HG03469 (cell line): ENCODE measurements around the gene CRX.
"Not testable (repeated sequence)": the region's sequence is repeated elsewhere in the genome, so short reads cannot be mapped to it uniquely, and the experiment has no call there.

Source experiments
- ATAC-seq: cut with Tn5 transposase; IDR thresholded peaks from one replicate; pipeline ENCODE4 v1.9.1; 2021; ENCODE audit warnings: mild to moderate bottlenecking, moderate library complexity, moderate number of reproducible peaks; ENCODE audit not compliant: unreplicated experiment

The CRX gene

DNA sequence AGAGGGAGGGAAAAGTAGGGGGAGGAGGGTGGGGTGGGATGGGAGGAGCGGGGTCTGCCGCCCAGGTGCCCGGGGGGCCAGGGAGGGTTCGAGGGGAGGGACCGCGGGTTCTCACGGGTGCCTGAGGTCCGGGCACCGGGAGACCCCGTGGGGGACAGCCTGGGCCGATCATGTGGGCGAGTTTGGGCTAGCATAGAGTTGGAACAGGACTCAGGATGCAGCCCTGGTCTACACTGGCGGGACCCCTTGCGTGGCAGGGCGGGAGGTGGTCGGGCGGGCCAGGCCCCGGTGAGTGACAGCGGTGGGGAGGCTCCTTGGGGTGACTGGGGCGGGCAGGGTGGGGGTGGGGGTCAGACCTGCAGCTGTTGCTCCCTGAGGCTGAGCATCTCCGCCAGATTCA, 18.6 kb upstream of the CRX start:
- not testable (repeated sequence) for ATAC-seq

DNA sequence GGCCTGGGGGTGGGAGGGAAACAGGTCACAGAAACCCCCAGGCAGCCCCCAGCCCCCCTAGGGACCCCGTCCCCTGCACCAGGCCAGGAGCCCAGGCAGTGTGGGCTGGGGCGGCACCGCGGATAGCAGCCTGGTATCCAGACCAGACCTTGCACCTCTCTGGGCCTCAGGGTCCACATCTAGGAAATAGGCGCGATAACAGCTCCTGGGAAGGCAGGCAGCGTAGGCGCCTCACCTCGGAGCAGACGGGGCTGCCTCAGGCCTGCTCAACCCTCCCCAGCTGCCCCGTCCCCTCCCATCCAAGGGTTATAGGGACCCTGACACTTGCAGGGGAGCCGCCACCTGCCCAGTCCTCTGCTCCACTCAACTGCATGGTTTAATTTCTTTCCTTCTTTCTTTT, 18.1 kb upstream of the CRX start:
- ATAC-seq: not testable (repeated sequence)

DNA sequence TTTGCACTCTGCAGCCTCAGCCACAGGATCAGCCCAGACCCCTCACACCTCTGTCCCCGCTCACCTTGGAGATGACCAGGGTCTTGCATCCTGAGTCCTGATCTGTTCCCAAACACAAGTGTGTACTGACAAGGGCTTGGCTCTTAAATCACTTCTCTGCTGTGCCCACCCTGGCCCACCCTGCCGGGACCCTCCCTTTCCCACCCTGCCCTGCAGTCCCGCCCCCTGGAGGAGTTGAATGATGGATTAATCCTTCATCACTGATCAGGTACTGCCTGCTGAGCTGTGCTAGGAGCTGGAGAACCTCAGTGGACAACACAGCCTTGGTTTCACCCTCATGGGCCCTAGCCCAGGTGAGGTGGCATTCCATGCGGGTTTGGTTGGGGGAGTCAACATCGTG, 17.3 kb upstream of the CRX start, which contains the start of gene TPRX1:
TSS of gene TPRX1 (minus strand) at position 101 of the 400 bp plus-strand sequence. CDS start at position 89, 12 bp downstream.
- not testable (repeated sequence) for ATAC-seq

- ATAC-seq: no peak
Measured at GRCh38 chr19:47805313-47805712, 16.4 kb upstream of the CRX start.

DNA sequence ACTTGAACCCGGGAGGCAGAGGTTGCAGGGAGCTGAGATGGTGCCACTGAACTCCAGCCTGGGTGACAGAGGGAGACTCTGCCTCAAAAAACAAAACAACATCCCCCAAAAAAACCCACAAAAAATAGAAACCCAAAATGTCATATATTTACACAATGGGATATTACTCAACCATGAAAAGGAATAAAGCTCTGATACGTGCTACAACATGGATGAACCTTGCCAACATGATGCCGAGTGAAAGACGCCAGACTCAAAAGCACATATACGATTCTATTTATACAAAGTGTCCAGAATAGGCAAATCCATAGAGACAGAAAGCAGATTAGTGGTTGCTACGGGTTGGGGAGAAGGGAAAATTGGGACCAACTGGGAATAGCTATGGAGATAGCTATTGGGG, 15.3 kb upstream of the CRX start:
- no peak for ATAC-seq

- no peak for ATAC-seq
Measured at GRCh38 chr19:47813304-47813994, 8.3 kb upstream of the CRX start.

- no peak for ATAC-seq
Measured at GRCh38 chr19:47813995-47814328, 7.8 kb upstream of the CRX start.

- not testable (repeated sequence) for ATAC-seq
Measured at GRCh38 chr19:47816270-47816669, 5.5 kb upstream of the CRX start.

- ATAC-seq: not testable (repeated sequence)
Measured at GRCh38 chr19:47818221-47818620, 3.5 kb upstream of the CRX start.

DNA sequence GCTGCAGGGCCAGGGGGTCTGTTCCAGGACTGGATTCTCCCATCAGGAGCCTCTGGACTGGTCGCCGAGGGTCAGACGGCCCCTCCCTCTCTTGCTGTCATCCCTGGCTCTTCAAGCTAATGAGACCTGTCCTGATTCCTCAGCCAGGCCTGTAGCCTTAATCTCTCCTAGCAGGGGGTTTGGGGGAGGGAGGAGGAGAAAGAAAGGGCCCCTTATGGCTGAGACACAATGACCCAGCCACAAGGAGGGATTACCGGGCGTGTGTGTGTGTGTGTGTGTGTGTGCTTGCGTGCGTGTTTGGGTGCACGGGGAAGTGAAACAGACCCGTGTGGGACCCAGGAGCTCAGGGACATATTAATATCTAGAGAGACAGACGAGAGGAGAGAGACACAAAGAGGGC, 1.9 kb upstream of the CRX start:
- no peak for ATAC-seq

DNA sequence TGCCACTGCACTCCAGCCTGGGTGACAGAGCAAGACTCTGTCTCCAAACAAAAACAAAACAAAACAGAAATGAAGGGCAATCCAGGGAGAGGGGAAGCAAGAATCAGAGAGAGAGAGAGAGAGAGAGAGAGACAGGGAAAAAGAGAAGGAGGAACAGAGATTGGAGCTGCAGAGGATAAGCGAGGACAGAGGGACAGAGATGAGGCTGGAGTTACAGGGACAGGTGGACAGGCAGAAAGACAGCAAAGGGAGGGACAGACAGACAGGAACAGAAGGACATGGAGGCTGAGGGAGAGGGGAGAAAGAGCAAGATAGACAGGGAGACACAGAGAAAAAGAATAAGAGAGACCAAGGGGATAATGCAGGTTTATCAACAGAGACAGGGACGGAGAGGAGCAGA, 1.3 kb upstream of the CRX start:
- no peak for ATAC-seq

- no peak for ATAC-seq
Measured at GRCh38 chr19:47824396-47824795, 2.7 kb downstream of the CRX start.

GRCh38 chr19:47826800-47827199, 5.1 kb downstream of the CRX start:
- no peak for ATAC-seq

- ATAC-seq: no peak
Measured at GRCh38 chr19:47832723-47833122, 11.0 kb downstream of the CRX start.

DNA sequence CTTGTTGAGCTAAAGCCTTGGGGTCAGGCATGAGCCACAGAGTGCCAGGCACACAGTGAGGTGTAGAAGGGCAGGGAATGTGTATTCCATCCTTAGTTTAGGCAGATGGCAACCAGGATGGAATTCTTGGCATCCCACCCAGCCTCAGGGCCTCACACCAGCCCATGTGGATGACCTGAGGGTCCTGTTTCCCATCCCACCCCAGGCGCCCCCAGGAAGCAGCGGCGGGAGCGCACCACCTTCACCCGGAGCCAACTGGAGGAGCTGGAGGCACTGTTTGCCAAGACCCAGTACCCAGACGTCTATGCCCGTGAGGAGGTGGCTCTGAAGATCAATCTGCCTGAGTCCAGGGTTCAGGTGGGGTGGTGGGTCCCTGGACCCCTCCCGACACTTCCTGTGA, 14.3 kb downstream of the CRX start:
- no peak for ATAC-seq

DNA sequence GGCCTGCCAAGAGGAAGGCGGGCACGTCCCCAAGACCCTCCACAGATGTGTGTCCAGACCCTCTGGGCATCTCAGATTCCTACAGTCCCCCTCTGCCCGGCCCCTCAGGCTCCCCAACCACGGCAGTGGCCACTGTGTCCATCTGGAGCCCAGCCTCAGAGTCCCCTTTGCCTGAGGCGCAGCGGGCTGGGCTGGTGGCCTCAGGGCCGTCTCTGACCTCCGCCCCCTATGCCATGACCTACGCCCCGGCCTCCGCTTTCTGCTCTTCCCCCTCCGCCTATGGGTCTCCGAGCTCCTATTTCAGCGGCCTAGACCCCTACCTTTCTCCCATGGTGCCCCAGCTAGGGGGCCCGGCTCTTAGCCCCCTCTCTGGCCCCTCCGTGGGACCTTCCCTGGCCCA, 17.7 kb downstream of the CRX start:
- ATAC-seq: no peak

DNA sequence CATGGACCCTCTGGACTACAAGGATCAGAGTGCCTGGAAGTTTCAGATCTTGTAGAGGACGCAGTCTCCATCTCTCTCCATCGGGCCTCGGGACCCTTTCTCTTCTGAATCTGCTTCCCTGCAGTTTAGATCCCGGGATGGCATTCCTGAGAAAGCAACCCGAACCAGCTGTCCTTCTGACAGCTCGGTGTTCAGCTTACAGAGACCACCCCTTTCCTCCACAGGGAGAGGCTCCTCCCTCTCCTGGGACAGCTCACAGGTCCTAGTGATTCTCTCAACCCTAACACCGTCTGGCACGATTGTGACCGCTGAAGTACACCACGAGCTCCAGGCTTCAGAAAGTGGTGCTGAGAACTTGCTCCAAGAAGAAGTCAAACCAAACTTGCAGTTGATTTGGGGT, 18.2 kb downstream of the CRX start:
- no peak for ATAC-seq

- ATAC-seq: no peak
Measured at GRCh38 chr19:47842941-47843340, 21.2 kb downstream of the CRX start.

- ATAC-seq: no peak
Measured at GRCh38 chr19:47848425-47848822, 26.7 kb downstream of the CRX start.

DNA sequence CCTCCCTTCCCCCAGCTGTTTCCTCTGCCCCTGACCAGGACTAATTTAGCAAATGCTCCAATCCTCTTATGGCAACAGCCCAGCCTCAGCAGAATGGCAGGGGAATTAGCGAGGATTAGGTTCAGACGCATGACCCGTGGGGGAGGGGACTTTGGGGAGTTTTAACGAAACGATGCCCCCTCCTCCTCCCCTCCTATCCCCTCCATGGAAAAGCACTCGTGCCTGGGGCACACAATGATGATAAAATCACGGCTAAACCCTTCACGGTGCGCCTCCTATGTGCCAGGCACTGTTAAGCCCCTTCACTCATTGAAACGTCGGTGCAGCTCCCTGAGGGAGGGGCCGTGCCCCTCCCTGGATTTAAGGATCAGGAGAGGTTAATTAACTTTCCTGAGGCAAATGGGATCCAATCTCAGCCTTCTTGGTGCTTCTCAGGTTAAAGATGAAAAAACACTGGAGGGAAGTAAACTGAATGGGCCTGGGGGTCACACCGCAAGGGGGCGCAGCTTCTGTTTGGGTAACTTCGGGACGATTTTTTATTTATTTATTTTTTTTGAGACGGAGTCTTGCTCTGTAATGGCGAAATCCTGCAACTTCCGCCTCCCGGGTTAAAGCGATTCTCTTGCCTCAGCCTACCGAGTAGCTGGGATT, 27.2 kb downstream of the CRX start:
- no peak for ATAC-seq

DNA sequence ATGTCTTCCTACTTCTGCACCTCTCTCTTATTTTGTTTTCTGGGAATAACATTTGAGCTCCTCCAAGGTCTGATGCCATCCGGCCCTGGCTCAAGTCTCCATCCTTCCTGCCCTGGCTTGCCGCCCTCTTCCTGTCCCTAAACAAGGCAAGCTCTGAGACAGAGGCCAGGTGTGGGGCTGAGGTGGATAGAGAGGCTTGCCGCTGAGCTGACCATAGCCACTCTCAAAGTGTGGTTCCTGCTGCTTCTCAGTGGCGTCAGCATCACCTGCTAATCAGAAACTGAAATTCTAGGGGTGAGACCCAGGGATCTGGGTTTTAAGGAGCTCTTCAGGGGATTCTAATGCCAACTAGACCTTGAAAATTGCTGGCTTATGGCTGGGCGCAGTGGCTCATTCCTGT, 31.3 kb downstream of the CRX start:
- no peak for ATAC-seq

DNA sequence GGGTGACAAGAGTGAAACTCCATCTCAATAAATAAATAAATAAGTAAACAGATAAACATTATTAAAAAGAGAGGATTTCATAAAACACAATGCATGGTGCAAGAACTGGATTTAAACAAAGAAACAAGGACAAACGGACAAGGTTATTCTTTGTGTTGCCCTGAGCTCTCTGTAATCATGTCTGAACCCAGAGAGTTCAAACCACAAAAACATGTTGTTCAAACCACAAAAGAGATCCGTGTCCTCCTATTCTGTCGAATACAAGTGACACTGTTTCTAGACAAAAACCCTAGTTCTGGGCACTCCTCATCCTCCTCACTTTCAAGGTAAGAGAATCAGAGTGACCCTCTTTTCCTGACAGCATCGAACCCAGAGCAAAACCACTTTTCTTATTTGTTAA, 32.7 kb downstream of the CRX start:
- no peak for ATAC-seq

GRCh38 chr19:47858231-47858630, 36.5 kb downstream of the CRX start:
- not testable (repeated sequence) for ATAC-seq
